ENCODE data around the gene HEXD.

HEXD gene

DNA sequence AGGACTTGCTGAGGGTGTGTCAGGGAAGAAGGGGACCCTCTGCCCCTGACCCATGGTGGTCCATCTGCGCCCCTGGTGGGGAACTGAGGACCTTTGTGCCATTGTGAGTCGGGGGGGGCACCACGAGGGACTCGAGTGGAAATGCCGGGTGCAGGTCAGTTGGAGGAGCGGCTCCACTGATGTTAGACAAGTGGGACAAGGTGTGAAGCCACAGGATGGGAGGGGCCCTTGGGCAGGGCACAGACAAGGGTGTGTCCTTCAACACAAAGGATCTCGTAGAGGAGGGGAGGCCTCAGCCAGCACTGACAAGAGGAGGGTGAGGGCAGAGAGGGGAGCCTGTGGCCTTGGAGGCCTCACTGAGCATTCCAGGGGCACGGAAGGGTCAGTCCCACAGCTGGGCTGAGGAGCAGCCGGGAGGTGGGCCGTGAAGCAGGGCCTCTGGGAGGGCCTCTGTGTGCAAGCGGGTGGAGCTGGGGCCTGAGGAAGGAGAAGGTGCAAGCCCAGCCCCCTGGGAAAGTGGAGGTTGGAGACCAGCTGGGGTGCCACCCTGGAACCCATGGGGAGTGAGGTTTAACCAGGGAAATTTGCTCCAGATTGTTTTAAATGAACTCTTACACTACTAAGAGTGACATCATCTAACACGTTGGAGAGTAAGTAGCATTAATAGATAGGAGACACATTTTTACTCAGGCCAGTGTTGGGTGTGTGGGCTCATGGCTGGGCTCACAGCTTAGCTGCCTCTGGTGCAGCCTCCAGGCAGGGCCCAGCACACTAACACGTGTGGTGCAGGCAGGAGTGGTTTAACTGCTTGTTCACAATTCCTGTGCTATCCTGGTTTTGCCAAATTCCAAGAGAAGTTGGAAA is 68.3 kb downstream of the HEXD start:
- DNase-seq (ENCODE audit: low read depth, low spot score), result no peak

DNA sequence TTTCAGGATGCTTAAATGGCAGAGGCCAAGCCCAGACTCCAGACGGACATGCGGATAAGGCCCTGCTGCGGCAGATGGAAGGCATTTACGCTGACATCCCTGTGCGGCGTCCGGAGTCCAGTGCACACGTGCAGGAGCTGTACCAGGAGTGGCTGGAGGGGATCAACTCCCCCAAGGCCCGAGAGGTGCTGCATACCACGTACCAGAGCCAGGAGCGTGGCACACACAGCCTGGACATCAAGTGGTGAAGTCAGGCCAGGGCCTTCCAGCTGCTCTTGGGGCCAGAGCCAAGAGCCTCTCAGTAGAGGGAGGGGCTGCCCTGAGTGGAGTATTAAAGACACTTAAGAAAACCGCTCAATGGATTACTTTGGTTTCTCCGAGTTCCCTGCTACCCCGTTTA is 69.8 kb downstream of the HEXD start:
- DNase-seq (ENCODE audit: low read depth, low spot score), result peak; percentile 16

DNA sequence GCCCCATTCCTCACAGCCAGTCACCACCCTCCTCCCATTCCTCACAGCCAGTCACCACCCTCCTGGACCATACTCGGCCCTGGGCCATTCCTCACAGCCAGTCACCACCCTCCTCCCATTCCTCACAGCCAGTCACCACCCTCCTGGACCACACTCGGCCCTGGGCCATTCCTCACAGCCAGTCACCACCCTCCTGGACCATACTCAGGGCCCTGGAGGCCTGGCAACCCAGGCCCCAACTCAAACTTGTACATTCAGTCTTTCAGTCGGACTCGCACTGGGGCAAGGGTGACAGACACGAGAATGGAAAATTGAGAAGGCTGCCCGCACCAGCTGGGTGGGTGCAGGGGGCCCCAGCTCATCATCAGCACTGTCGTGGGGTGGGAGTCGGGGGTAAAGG is 71.0 kb downstream of the HEXD start:
- DNase-seq (ENCODE audit: low read depth, low spot score), result peak; percentile 93

DNA sequence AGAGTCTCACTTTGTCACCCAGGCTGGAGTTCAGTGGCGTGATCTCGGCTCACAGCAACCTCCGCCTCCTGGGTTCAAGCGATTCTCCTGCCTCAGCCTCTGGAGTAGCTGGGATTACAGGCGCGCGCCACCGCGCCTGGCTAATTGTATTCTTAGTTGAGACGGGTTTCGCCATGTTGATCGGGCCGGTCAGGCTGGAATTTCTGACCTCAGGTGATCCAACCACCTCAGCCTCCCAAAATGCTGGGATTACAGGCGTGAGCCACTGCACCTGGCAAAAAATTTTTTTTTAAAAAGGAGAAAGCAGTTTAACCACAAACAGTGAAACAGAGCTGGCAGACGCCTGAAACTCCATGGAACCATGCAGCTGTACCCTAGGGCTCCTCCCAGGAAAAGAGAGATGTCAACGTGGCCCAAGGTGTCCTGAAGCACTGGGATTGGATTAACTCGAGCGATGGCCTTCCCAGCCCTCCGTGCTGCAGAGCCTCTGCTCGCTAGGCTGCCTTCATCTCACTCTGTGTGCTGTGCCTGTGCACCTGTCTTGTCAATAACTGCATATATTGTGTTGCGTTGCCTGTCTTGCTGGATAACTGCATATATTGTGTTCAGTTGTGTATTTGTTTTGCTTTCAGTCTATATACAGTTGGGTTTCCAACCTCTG is 71.8 kb downstream of the HEXD start:
- DNase-seq (ENCODE audit: low read depth, low spot score), result no peak

DNA sequence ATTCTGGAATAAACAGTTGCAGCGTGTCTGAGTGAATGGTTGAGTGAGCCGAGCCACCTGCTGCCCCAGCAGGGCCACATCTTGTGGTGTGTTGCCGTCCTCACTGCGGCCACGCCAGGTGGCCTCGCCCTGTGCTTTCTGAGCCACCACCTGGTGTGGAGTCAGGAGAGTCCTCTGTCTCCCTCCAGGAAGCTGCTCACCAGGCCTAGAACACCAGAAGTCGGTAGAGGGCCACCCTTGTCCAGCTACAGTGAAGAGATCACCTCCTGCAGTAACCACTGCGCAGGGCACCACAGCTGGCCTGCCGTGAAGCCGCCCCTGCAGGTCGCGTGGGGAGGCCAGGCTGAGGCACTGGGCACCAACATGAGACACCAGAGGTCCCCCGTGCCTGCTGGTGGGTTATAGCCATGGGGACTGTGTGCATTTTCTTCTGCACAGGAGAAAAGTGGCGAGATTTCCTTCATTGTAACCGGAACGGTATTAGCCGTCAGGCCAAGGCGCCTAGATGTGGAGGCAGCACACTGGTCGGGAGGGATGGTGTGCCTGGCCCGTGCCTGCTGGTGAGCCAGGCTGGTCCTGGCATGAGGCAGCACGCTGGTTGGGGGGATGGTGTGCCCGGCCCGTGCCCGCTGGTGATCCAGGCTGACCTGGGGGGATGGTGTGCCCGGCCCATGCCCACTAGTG is 72.5 kb downstream of the HEXD start:
- no peak for DNase-seq (ENCODE audit: low read depth, low spot score)

DNA sequence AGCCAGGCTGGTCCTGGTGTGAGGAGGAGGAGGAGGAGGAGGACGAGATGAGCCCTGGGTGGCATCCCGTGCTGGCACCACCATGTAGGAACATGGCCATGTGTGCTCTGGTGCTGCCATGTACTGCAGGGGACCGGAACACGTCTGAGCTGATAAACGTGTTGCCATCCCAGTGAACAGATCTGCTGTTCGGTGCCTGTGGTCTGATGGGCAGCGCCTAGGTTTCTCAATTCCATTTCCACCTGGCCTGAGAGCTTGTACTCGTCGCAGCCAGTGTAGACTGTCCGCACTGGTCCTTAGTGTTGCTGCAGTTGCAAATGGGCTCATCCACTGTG is 73.0 kb downstream of the HEXD start:
- DNase-seq (ENCODE audit: low read depth, low spot score), result no peak

DNA sequence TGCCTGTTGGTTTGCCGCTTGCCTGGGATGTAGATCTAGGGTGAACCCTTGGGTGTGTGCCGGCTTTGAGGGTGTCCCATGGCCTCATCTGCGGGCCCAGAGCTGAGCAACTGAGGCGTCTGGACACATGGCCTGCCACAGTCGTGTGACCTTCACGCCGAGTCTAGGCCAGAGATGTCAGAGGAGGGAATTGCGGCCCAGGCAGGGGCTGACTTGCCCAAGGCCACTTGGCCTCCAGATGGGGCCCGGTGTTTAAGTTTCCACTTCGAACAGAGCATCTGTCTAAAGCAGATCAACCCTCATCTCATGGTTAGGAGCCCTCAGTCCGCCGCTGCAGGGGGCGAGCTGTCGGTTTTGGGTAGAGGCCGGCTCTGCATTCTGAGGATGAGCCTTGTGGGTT is 73.4 kb downstream of the HEXD start:
- DNase-seq (ENCODE audit: low read depth, low spot score), result no peak
